OCI-LY1 (cell line): ENCODE results near the gene KCNJ12.
"Not testable (repeated sequence)": the region's sequence is repeated elsewhere in the genome, so short reads cannot be mapped to it uniquely, and the experiment has no call there.

Experiments
- H2AFZ ChIP-seq: fragments of 200-600 bp; sonication (generic), shearing (Covaris generic); 2 replicates; pipeline ENCODE4 v1.6.0; 2014; ENCODE audit warnings: antibody characterized with exemption, mild to moderate bottlenecking, low read length
- H3F3A ChIP-seq: fragments of 200-600 bp; sonication (generic), shearing (Covaris generic); 2 replicates; pipeline ENCODE4 v1.6.0; 2014; ENCODE audit warnings: mild to moderate bottlenecking, antibody characterized with exemption, low read length, moderate library complexity; ENCODE audit not compliant: insufficient read depth
- H3K27ac ChIP-seq: fragments of 200-600 bp; sonication (generic); 2 replicates; pipeline ENCODE4 v1.5.1; 2014; ENCODE audit warnings: low read length, mixed run types, mild to moderate bottlenecking, low read depth; ENCODE audit not compliant: poor library complexity, severe bottlenecking
- H3K27me3 ChIP-seq: fragments of 200-600 bp; sonication (generic); 2 replicates; pipeline ENCODE4 v1.6.0; 2014; ENCODE audit warnings: antibody characterized with exemption, mild to moderate bottlenecking, low read length, moderate library complexity; ENCODE audit not compliant: insufficient read depth
- H3K36me3 ChIP-seq: fragments of 200-600 bp; sonication (generic); 2 replicates; pipeline ENCODE4 v1.6.1; 2014; ENCODE audit warnings: mild to moderate bottlenecking, antibody characterized with exemption, low read length, moderate library complexity, mixed read lengths; ENCODE audit not compliant: insufficient read depth
- H3K4me1 ChIP-seq: fragments of 200-600 bp; sonication (generic); 2 replicates; pipeline ENCODE4 v1.5.1; 2014; ENCODE audit warnings: mild to moderate bottlenecking, low read length, moderate library complexity; ENCODE audit not compliant: insufficient read depth, severe bottlenecking
- H3K4me2 ChIP-seq: fragments of 200-600 bp; sonication (generic), shearing (Covaris generic); 2 replicates; pipeline ENCODE4 v1.6.1; 2014; ENCODE audit warnings: low read length
- H3K4me3 ChIP-seq: fragments of 200-600 bp; sonication (generic); 2 replicates; pipeline ENCODE4 v1.5.1; 2014; ENCODE audit warnings: low read length, low read depth, mild to moderate bottlenecking, mixed read lengths; ENCODE audit not compliant: poor library complexity, severe bottlenecking
- H3K79me2 ChIP-seq: fragments of 200-600 bp; shearing (Covaris generic); 2 replicates; pipeline ENCODE4 v1.6.1; 2016; ENCODE audit warnings: mixed run types, low read length, mixed read lengths; ENCODE audit not compliant: insufficient read depth
- H3K9ac ChIP-seq: fragments of 200-600 bp; sonication (generic), shearing (Covaris generic); 2 replicates; pipeline ENCODE4 v1.6.1; 2014; ENCODE audit warnings: mild to moderate bottlenecking, low read length, mixed read lengths
- H3K9me2 ChIP-seq: fragments of 200-600 bp; sonication (generic), shearing (Covaris generic); 2 replicates; pipeline ENCODE4 v1.6.1; 2014; ENCODE audit warnings: low read depth, mild to moderate bottlenecking, low read length, mixed read lengths
- H3K9me3 ChIP-seq: fragments of 200-600 bp; shearing (Covaris generic); 2 replicates; pipeline ENCODE4 v1.6.1; 2014; ENCODE audit warnings: low read length, mixed read lengths
- H4K20me1 ChIP-seq: fragments of 200-600 bp; sonication (generic), shearing (Covaris generic); 2 replicates; pipeline ENCODE4 v1.6.0; 2016; ENCODE audit warnings: mild to moderate bottlenecking, low read length; ENCODE audit not compliant: insufficient read depth
- EZH2 ChIP-seq: fragments of 200-600 bp; sonication (generic), shearing (Covaris generic); IDR thresholded peaks from 2 replicates; pipeline ENCODE4 v1.8.0; 2017; ENCODE audit warnings: borderline replicate concordance, mixed run types, mild to moderate bottlenecking, antibody characterized with exemption, low read length, moderate library complexity, mixed read lengths
- TF ChIP-seq, protein P1 (sequence below): fragments of 200-600 bp; sonication (generic), shearing (Covaris generic); IDR thresholded peaks from 2 replicates; pipeline ENCODE4 v1.5.1; 2017; ENCODE audit warnings: mild to moderate bottlenecking, antibody characterized with exemption, low read length, moderate library complexity, mixed read lengths

KCNJ12 gene

DNA sequence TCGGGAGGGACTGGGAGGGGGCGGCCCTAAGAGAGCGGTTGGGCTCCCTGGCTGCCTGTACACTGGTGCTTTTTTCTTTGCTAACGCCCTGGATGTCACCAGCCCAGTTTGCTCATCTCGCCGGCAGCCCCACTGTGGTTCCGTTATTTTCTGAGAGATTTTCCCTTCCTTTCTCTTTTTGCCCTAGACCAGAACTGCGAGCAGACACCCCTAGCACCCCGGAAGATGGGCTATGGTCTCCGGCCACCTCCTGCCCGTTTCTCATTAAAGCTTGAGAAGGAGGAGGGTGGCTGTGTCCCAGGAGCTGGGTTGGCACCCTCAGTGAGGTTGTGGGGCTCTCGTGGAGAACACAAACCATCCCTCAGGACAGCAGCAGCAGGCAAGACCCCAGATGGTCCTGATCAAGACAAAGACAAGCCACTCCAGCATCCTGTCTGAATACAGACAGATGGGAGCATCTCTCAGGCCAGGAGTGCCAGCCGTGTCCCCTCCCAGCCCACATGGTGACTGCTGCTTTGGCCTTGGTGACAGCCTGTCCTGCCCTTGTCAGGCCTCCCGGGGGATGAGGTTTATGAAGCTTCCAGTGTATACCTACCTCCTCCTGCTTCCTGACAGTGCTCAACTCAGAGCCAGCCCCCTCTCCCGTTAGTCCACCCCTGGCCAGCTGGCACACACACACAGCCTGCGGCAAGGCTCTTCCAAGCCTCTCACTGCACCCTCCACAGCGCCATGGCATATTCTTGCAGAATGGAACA, 77.2 kb downstream of the KCNJ12 start:
- Histone ChIP-seq H3K4me1 (no peaks in the 10 kb centered on the region), H2AFZ (no peak overlapping the region), H3K9ac (no peak overlapping the region), H3K79me2 (no peaks in the 10 kb centered on the region), H3K27ac (no peak overlapping the region), H3F3A (no peaks in the 10 kb centered on the region), H3K27me3 (no peaks in the 10 kb centered on the region; the same call in 1 of the 2 replicates), H3K4me3 (no peak overlapping the region), H3K4me2 (no peak overlapping the region), H4K20me1 (no peaks in the 10 kb centered on the region), H3K9me2 (no peaks in the 10 kb centered on the region), H3K9me3 (no peaks in the 10 kb centered on the region), H3K36me3 (no peaks in the 10 kb centered on the region)
- TF ChIP-seq, protein P1, sequence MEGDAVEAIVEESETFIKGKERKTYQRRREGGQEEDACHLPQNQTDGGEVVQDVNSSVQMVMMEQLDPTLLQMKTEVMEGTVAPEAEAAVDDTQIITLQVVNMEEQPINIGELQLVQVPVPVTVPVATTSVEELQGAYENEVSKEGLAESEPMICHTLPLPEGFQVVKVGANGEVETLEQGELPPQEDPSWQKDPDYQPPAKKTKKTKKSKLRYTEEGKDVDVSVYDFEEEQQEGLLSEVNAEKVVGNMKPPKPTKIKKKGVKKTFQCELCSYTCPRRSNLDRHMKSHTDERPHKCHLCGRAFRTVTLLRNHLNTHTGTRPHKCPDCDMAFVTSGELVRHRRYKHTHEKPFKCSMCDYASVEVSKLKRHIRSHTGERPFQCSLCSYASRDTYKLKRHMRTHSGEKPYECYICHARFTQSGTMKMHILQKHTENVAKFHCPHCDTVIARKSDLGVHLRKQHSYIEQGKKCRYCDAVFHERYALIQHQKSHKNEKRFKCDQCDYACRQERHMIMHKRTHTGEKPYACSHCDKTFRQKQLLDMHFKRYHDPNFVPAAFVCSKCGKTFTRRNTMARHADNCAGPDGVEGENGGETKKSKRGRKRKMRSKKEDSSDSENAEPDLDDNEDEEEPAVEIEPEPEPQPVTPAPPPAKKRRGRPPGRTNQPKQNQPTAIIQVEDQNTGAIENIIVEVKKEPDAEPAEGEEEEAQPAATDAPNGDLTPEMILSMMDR = no peak
- no peak for TF ChIP-seq EZH2

DNA sequence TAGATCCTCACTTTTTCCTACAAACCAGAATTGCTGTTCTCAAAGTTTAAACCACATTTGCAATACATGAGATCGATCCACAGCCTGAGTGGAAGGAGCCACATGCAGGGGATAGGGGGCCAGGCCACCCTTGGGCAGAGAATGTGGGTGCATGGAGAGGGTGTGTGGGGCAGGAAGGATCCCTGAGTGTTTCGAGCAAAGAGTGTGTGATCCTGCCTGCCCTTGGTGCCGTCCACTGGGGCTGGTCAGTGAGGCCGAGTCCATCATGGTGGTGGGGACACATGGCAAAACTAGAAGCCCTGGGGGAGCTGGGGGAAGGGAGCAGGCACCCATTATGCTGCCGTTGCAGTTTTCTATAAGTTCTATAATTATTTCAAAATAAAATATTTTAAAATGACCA, 77.8 kb downstream of the KCNJ12 start:
- not testable (repeated sequence) for H3F3A ChIP-seq, H3K27ac ChIP-seq, H3K79me2 ChIP-seq, H3K9me3 ChIP-seq, H3K9ac ChIP-seq, H2AFZ ChIP-seq, H3K36me3 ChIP-seq, H3K4me2 ChIP-seq, H3K4me3 ChIP-seq, H3K27me3 ChIP-seq, H3K4me1 ChIP-seq, H3K9me2 ChIP-seq, H4K20me1 ChIP-seq

DNA sequence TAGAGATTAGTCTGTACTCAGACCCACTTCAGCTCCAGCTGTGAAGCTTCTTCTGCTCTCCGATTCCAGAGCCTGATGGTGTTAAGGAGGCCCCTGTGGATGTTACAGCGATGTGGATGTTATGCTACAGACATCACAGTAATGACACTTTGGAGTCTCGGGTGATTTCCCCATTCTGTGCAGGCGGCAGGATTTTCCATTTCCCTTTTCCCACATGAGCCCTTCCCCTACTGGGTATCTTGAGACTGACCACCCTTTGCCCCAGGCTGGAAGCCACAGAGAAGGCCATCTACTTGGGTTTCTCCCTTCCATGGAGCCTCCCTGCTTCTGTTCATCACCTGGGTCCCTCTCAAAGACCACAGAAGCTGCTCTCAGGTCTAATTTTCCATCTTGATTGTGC, 78.3 kb downstream of the KCNJ12 start:
- Histone ChIP-seq H3K9ac (no peak overlapping the region), H3K36me3 (no peaks in the 10 kb centered on the region), H3K27me3 (no peaks in the 10 kb centered on the region; the same call in 1 of the 2 replicates), H2AFZ (no peak overlapping the region), H3K27ac (no peak overlapping the region), H3K4me2 (no peak overlapping the region), H3K9me3 (no peaks in the 10 kb centered on the region), H3K79me2 (no peaks in the 10 kb centered on the region), H3K9me2 (no peaks in the 10 kb centered on the region), H3K4me1 (no peaks in the 10 kb centered on the region), H3K4me3 (no peak overlapping the region), H3F3A (no peaks in the 10 kb centered on the region), H4K20me1 (no peaks in the 10 kb centered on the region)
- TF ChIP-seq, protein P1 = no peak
- no peak for TF ChIP-seq EZH2

DNA sequence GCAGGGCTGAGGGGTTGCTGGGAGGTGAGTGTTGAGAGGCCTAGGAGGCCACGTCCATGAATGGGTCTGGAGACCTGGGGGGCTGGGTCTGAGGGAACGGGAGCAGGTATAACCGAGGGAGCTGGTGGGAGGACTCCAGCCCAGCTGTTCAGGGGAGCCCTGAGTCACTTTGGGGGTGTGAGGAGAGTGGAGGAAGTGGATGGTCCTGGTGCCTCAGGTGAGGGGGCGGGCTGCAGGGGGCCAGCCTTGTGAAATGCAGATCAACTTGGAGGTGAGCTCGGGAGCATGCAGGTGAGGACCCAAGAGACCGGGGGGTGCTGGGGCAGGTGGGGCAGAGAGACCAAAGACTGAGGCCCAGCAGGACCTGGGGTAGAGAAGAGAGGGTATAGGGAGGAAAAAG, 79.6 kb downstream of the KCNJ12 start:
- Histone ChIP-seq H3K27ac (no peak overlapping the region), H3K4me2 (no peak overlapping the region), H3K9me3 (no peaks in the 10 kb centered on the region), H3K79me2 (no peaks in the 10 kb centered on the region), H3K36me3 (no peaks in the 10 kb centered on the region), H3K4me1 (no peaks in the 10 kb centered on the region), H3K4me3 (no peak overlapping the region), H3K9me2 (no peaks in the 10 kb centered on the region), H4K20me1 (no peaks in the 10 kb centered on the region), H3K27me3 (no peaks in the 10 kb centered on the region; the same call in 1 of the 2 replicates), H3F3A (no peaks in the 10 kb centered on the region), H3K9ac (no peak overlapping the region), H2AFZ (no peak overlapping the region)
- TF ChIP-seq EZH2 = no peak
- TF ChIP-seq, protein P1 = no peak

DNA sequence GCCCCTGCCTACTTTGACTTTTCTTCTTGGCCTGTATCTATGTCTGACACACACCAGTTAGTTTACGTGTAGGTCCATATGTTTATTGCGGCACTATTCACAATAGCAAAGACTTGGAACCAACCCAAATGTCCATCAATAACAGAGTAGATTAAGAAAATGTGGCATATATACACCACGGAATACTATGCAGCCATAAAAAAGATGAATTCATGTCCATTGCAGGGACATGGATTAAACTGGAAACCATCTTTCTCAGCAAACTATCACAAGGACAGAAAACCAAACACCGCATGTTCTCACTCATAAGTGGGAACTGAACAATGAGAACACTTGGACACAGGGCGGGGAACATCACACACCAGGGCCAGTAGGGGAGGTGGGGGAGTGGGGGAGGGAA, 80.3 kb downstream of the KCNJ12 start:
- H3K36me3 ChIP-seq, H3K9me2 ChIP-seq, H3K9me3 ChIP-seq, H3K4me2 ChIP-seq, H3K27me3 ChIP-seq, H3K27ac ChIP-seq, H3K79me2 ChIP-seq, H3K4me3 ChIP-seq, H3F3A ChIP-seq, H2AFZ ChIP-seq, H3K4me1 ChIP-seq, H3K9ac ChIP-seq, H4K20me1 ChIP-seq: not testable (repeated sequence)
